Uterus (tissue), 4 donors: ENCODE measurements around the gene CTSD. TPM values are rescaled to one million over a fixed set of nuclear protein-coding genes. Genes with fewer than 3 reads are reported as not detected.

ENCODE experiments used
- DNase-seq, 2 donors: peaks; one replicate each; pipeline ENCODE4 v3.0.0-alpha.2; 2019 to 2020
- H3K27ac ChIP-seq, 2 donors: fragments of 200-600 bp; sonication (generic); 1 replicate in 1 of 2; 2 replicates in 1 of 2; pipeline ENCODE4 v1.5.1; 2016 to 2018
- H3K27me3 ChIP-seq, 2 donors: fragments of 200-600 bp; sonication (generic); one replicate each; pipeline ENCODE4 v1.5.1; 2018 to 2019; ENCODE audit warnings: control low read depth in 1 of 2
- H3K36me3 ChIP-seq, 2 donors: fragments of 200-600 bp; sonication (generic); one replicate each; pipeline ENCODE4 v1.5.1; 2019; ENCODE audit warnings: control low read depth in 1 of 2
- H3K4me1 ChIP-seq, 2 donors: fragments of 200-600 bp; sonication (generic); one replicate each; pipeline ENCODE4 v1.5.1; 2018 to 2019; ENCODE audit warnings: control low read depth in 1 of 2
- H3K4me3 ChIP-seq, 2 donors: fragments of 200-600 bp; sonication (generic); 1 replicate in 1 of 2; 2 replicates in 1 of 2; pipeline ENCODE4 v1.5.1; 2018 to 2019; ENCODE audit warnings: mild to moderate bottlenecking in 1 of 2
- H3K9me3 ChIP-seq, 2 donors: fragments of 200-600 bp; sonication (generic); one replicate each; pipeline ENCODE4 v1.5.1; 2019; ENCODE audit warnings: control low read depth in 1 of 2
- CTCF ChIP-seq, 4 experiments: fragments of 200-600 bp in 2 of 4; fragments of 450-650 bp in 2 of 4; sonication (generic) in 2 of 4; IDR thresholded peaks; one replicate each; pipeline ENCODE4 v1.5.1; 2016 to 2019; ENCODE audit warnings: antibody characterized with exemption in 4 of 4, mild to moderate bottlenecking in 2 of 4, moderate library complexity in 1 of 4
- POLR2A ChIP-seq, 2 donors: fragments of 450-650 bp; IDR thresholded peaks; one replicate each; pipeline ENCODE4 v1.6.1; 2016; ENCODE audit warnings: antibody characterized with exemption in 2 of 2, mild to moderate bottlenecking in 1 of 2, moderate library complexity in 1 of 2
- intact Hi-C: fragments of 100-400 bp; cut with DNase I; formaldehyde crosslinking; loops from one replicate; pipeline ENCODE4 v1.15.1; 2023; ENCODE audit warnings: low total_unique reads
- total RNA-seq, 4 donors: library from RNA; depleted of rRNA in 3 of 4; stranded (reverse); fragments of >200 nt in 3 of 4; gene quantifications; one replicate each; pipeline versions ENCODE4 v1.1.0 to v1.2.4, GENCODE V29; 2014 to 2023
- donor health status: DM: yes; HTN: yes; CAD: no.

CTSD gene
- total RNA-seq, 4 donors from 2014 or later = 80.0 to 188 (median 126) TPM

GRCh38 chr11:1763336-1763795 lies 361 bp downstream of the CTSD start:
- intact Hi-C loops = no loop called here
- Histone ChIP-seq H3K36me3 (no peaks in the 10 kb centered on the region), H3K4me1 (peaks cover 0 to 13% of the 10 kb centered on the region in 2 donors), H3K4me3 (peak overlapping the region; percentile 54 to 77), H3K27me3 (no peaks in the 10 kb centered on the region), H3K27ac (peak overlapping the region; percentile 70 to 85), H3K9me3 (no peaks in the 10 kb centered on the region)
- DNase-seq = no peak
- TF ChIP-seq POLR2A (IDR thresholded peaks at IDR 0.05) (no peak), CTCF (IDR thresholded peaks at IDR 0.05) (no peak)

GRCh38 chr11:1762537-1763302 lies 1.0 kb downstream of the CTSD start:
- no peak for TF ChIP-seq POLR2A (IDR thresholded peaks at IDR 0.05)
- no peak for TF ChIP-seq CTCF (IDR thresholded peaks at IDR 0.05)
- Histone ChIP-seq H3K4me3 (peak overlapping the region; percentile 54 to 77), H3K9me3 (no peaks in the 10 kb centered on the region), H3K27ac (peak overlapping the region; percentile 70 to 85), H3K4me1 (peaks cover 0 to 13% of the 10 kb centered on the region in 2 donors), H3K27me3 (no peaks in the 10 kb centered on the region), H3K36me3 (no peaks in the 10 kb centered on the region)
- intact Hi-C loops = no loop called here
- DNase-seq = peak in 1 of 2 donors; percentile 57

- TF ChIP-seq CTCF (IDR thresholded peaks at IDR 0.05) = no peak
- no peak for TF ChIP-seq POLR2A (IDR thresholded peaks at IDR 0.05)
- Histone ChIP-seq H3K27me3 (no peaks in the 10 kb centered on the region), H3K36me3 (no peaks in the 10 kb centered on the region), H3K9me3 (no peaks in the 10 kb centered on the region), H3K4me3 (peak overlapping the region in 1 of 2 donors; percentile 77), H3K4me1 (peaks cover 0 to 13% of the 10 kb centered on the region in 2 donors), H3K27ac (peak overlapping the region; percentile 70 to 85)
- intact Hi-C loops = no loop called here
- no peak for DNase-seq
Measured at GRCh38 chr11:1761857-1762536, 1.7 kb downstream of the CTSD start.

GRCh38 chr11:1761110-1761856 lies 2.4 kb downstream of the CTSD start:
- DNase-seq = no peak
- Histone ChIP-seq H3K4me3 (no peak overlapping the region), H3K27me3 (no peaks in the 10 kb centered on the region)

More at GRCh38 chr11:1761110-1761856, 2.4 kb downstream of the CTSD start:
- Histone ChIP-seq H3K27ac (peak overlapping the region; percentile 30 to 85), H3K36me3 (no peaks in the 10 kb centered on the region), H3K4me1 (peaks cover 0 to 13% of the 10 kb centered on the region in 2 donors), H3K9me3 (no peaks in the 10 kb centered on the region)
- intact Hi-C loops = no loop called here
- no peak for TF ChIP-seq CTCF (IDR thresholded peaks at IDR 0.05)
- TF ChIP-seq POLR2A (IDR thresholded peaks at IDR 0.05) = no peak
